Progenitor cell of endocrine pancreas (in vitro differentiated cells): ENCODE results near the gene CDK14. TPM values are rescaled to one million over a fixed set of nuclear protein-coding genes. Genes with fewer than 3 reads are reported as not detected.

ENCODE experiments used
- DNase-seq: peaks from one replicate; pipeline ENCODE4 v3.0.0; 2021; ENCODE audit warnings: low spot score; ENCODE audit not compliant: unreplicated experiment
- H3K27ac Mint-ChIP-seq: 2 replicates; pipeline ENCODE4 v1.8.0; 2021; ENCODE audit warnings: mild to moderate bottlenecking, moderate library complexity, mixed read lengths
- H3K27me3 Mint-ChIP-seq: 2 replicates; pipeline ENCODE4 v1.8.0; 2021; ENCODE audit warnings: mixed read lengths
- H3K36me3 Mint-ChIP-seq: 2 replicates; pipeline ENCODE4 v1.8.0; 2022; ENCODE audit warnings: mixed read lengths; ENCODE audit not compliant: insufficient read depth
- H3K4me1 Mint-ChIP-seq: 2 replicates; pipeline ENCODE4 v1.8.0; 2021; ENCODE audit warnings: low read depth, mixed read lengths
- H3K4me3 Mint-ChIP-seq: 2 replicates; pipeline ENCODE4 v1.8.0; 2021; ENCODE audit warnings: low read depth, mild to moderate bottlenecking, moderate library complexity, mixed read lengths
- H3K9me3 Mint-ChIP-seq: 2 replicates; pipeline ENCODE4 v1.8.0; 2021; ENCODE audit warnings: low read depth, mixed read lengths
- CTCF ChIP-seq: fragments of 200-600 bp; sonication (generic); IDR thresholded peaks from one replicate; pipeline ENCODE4 v1.5.0; 2021; ENCODE audit warnings: antibody characterized with exemption, mild to moderate bottlenecking; ENCODE audit not compliant: unreplicated experiment
- total RNA-seq: library from RNA; stranded (reverse); gene quantifications from 2 replicates; pipeline ENCODE4 v1.2.1, GENCODE V29; 2021

Gene CDK14
- total RNA-seq, 1 donor from 2014 or later = 117 TPM

- TF ChIP-seq CTCF = no peak
- no peaks in the 10 kb centered on the region for H3K9me3 Mint-ChIP-seq
- DNase-seq = no peak
- H3K36me3 Mint-ChIP-seq = peaks cover 2% of the 10 kb centered on the region
- H3K4me1 Mint-ChIP-seq = peaks cover 39% of the 10 kb centered on the region
- no peak overlapping the region for H3K27ac Mint-ChIP-seq
- H3K27me3 Mint-ChIP-seq = no peaks in the 10 kb centered on the region
- no peak overlapping the region for H3K4me3 Mint-ChIP-seq
Observed at GRCh38 chr7:90602303-90602702, 6.2 kb downstream of the CDK14 start.

GRCh38 chr7:90603346-90603745 is 7.2 kb downstream of the CDK14 start:
- Mint-ChIP-seq H3K27me3 (no peaks in the 10 kb centered on the region), H3K36me3 (peaks cover 2% of the 10 kb centered on the region), H3K4me3 (no peak overlapping the region), H3K9me3 (no peaks in the 10 kb centered on the region), H3K27ac (no peak overlapping the region), H3K4me1 (peaks cover 32% of the 10 kb centered on the region)
- TF ChIP-seq CTCF = no peak
- no peak for DNase-seq

GRCh38 chr7:90604383-90604782 is 8.3 kb downstream of the CDK14 start:
- H3K4me3 Mint-ChIP-seq = no peak overlapping the region
- H3K9me3 Mint-ChIP-seq = no peaks in the 10 kb centered on the region
- H3K36me3 Mint-ChIP-seq = peaks cover 2% of the 10 kb centered on the region
- no peaks in the 10 kb centered on the region for H3K27me3 Mint-ChIP-seq
- H3K4me1 Mint-ChIP-seq = peaks cover 27% of the 10 kb centered on the region
- no peak for DNase-seq
- no peak overlapping the region for H3K27ac Mint-ChIP-seq
- no peak for TF ChIP-seq CTCF

GRCh38 chr7:90605055-90605454 is 8.9 kb downstream of the CDK14 start:
- no peak for DNase-seq
- H3K4me3 Mint-ChIP-seq = no peak overlapping the region
- no peak overlapping the region for H3K27ac Mint-ChIP-seq

GRCh38 chr7:90607196-90607595 is 11.1 kb downstream of the CDK14 start:
- no peak overlapping the region for H3K4me3 Mint-ChIP-seq
- no peaks in the 10 kb centered on the region for H3K27me3 Mint-ChIP-seq
- no peaks in the 10 kb centered on the region for H3K9me3 Mint-ChIP-seq
- H3K27ac Mint-ChIP-seq = no peak overlapping the region
- H3K36me3 Mint-ChIP-seq = peaks cover 13% of the 10 kb centered on the region
- TF ChIP-seq CTCF = no peak
- H3K4me1 Mint-ChIP-seq = peaks cover 20% of the 10 kb centered on the region
- no peak for DNase-seq

More at GRCh38 chr7:90605055-90605454, 8.9 kb downstream of the CDK14 start:
- Mint-ChIP-seq H3K27me3 (no peaks in the 10 kb centered on the region), H3K4me1 (peaks cover 26% of the 10 kb centered on the region), H3K36me3 (peaks cover 6% of the 10 kb centered on the region), H3K9me3 (no peaks in the 10 kb centered on the region)
- no peak for TF ChIP-seq CTCF
